22Rv1 (cell line): ENCODE measurements around the gene GREB1L.

Experiments
- ZFX ChIP-seq: fragments of 450-650 bp; IDR thresholded peaks from 2 replicates; pipeline ENCODE4 v1.6.1; 2017; ENCODE audit warnings: antibody characterized with exemption, borderline replicate concordance
- TF ChIP-seq, protein P1 (sequence below): fragments of 450-650 bp; IDR thresholded peaks from 2 replicates; pipeline ENCODE4 v1.5.1; 2017; ENCODE audit warnings: mild to moderate bottlenecking

DNA sequence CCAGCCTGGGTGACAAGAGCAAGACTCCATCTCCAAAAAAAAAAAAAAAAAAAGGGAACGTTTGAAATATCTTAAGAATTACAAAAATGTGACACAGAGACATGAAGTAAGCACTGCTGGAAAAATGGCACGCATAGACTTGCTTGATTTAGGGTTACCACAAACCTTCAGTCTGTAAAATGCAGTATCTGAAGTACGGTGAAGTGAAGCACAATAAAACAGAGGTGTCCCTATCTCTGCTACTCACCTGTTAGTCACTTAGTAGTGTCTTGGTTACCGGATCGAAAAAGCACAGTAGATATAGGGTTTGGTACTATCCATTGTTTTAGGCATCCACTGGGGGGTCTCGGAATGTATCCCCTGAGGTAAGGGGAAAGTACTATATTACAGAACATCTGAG, 11.6 kb upstream of the GREB1L start:
- TF ChIP-seq, protein P1, sequence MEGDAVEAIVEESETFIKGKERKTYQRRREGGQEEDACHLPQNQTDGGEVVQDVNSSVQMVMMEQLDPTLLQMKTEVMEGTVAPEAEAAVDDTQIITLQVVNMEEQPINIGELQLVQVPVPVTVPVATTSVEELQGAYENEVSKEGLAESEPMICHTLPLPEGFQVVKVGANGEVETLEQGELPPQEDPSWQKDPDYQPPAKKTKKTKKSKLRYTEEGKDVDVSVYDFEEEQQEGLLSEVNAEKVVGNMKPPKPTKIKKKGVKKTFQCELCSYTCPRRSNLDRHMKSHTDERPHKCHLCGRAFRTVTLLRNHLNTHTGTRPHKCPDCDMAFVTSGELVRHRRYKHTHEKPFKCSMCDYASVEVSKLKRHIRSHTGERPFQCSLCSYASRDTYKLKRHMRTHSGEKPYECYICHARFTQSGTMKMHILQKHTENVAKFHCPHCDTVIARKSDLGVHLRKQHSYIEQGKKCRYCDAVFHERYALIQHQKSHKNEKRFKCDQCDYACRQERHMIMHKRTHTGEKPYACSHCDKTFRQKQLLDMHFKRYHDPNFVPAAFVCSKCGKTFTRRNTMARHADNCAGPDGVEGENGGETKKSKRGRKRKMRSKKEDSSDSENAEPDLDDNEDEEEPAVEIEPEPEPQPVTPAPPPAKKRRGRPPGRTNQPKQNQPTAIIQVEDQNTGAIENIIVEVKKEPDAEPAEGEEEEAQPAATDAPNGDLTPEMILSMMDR: no peak
- TF ChIP-seq ZFX: no peak
